GM12864 (cell line): ENCODE data around the gene TNFAIP2.
"Not testable (repeated sequence)": the region's sequence is repeated elsewhere in the genome, so short reads cannot be mapped to it uniquely, and the experiment has no call there.

Source experiments
- DNase-seq: peaks from one replicate; pipeline ENCODE4 v3.0.0-alpha.2; 2011; ENCODE audit warnings: low read depth
- H3K4me3 ChIP-seq: 2 replicates; pipeline ENCODE4 v1.5.1; 2011; ENCODE audit warnings: mild to moderate bottlenecking, low read depth, low read length, control low read depth
- TF ChIP-seq, protein P1 (sequence below): IDR thresholded peaks from 2 replicates; pipeline ENCODE4 v1.5.1; 2011; ENCODE audit warnings: low read depth, mild to moderate bottlenecking, moderate library complexity, low read length, control low read depth, inconsistent platforms; ENCODE audit errors: missing control alignments

TNFAIP2 gene

DNA sequence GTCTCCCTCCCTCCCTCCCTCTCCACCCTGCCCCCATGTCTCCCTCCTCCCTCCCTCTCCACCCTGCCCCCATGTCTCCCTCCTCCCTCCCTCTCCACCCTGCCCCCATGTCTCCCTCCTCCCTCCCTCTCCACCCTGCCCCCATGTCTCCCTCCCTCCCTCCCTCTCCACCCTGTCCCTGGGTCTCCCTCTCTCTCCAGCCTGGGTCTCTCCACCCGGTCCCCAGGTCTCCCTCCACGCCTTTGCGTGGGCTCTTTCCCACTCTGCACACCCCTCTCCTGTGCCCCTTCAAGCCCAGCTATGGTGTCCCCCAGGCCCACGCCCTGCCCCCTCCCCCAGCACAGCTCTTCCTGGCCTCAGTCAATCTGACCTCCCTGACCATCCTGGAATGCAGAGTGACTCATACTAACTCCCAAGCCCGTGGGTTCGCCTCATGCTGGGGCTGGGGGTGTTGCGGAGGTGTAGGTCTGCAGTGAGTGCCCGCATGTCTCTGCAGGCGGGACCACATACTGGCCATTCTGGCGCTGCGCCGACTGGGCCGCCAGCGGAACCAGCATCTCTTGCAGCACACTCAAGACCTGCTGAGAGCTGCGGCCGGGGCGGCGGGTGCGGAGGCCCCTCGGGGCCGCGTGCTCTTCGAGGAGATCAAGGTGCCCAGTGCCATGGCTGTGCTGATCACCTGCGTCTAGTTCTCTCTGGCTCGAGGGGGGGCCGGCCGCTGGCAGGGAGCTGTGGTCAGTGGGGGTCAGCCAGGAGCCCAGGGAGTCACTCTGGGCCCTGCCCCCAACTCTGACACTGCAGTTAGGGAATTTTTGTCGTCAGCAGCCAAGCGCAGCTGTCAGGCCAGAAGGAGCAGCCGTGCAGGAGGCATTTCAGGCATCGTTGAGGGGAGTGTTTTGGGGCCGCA, 13.5 kb upstream of the TNFAIP2 start:
- no peak overlapping the region for H3K4me3 ChIP-seq
- TF ChIP-seq, protein P1, sequence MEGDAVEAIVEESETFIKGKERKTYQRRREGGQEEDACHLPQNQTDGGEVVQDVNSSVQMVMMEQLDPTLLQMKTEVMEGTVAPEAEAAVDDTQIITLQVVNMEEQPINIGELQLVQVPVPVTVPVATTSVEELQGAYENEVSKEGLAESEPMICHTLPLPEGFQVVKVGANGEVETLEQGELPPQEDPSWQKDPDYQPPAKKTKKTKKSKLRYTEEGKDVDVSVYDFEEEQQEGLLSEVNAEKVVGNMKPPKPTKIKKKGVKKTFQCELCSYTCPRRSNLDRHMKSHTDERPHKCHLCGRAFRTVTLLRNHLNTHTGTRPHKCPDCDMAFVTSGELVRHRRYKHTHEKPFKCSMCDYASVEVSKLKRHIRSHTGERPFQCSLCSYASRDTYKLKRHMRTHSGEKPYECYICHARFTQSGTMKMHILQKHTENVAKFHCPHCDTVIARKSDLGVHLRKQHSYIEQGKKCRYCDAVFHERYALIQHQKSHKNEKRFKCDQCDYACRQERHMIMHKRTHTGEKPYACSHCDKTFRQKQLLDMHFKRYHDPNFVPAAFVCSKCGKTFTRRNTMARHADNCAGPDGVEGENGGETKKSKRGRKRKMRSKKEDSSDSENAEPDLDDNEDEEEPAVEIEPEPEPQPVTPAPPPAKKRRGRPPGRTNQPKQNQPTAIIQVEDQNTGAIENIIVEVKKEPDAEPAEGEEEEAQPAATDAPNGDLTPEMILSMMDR = no peak
- no peak for DNase-seq

DNA sequence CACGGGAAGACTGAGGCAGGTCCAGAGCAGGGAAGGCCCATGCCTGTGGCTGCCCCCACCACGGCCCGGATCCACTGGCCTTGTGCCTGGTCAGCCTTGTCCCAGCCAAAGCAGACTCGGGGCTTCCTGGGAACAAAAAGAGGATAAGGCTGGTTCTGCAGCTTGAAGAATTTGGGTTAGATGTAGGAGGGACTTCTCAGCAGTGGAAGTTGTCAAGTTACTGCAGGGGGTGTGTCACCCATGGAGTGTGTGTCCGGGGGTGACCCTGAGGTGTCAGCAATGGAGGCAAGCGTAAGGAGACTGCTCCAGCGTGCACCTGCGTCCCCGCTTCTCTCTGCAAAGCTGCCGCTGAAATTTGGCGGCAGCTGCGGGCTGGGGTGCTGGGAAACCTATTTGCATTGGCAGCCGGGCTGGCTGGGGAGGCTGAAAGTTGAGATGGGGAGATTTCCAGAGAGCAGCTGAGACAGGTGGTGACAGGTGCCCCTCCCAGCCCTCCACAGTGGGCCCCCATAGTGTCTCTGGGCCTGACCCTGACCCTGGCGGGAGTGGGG, 12.5 kb upstream of the TNFAIP2 start:
- no peak overlapping the region for H3K4me3 ChIP-seq
- DNase-seq = no peak
- TF ChIP-seq, protein P1 = no peak

DNA sequence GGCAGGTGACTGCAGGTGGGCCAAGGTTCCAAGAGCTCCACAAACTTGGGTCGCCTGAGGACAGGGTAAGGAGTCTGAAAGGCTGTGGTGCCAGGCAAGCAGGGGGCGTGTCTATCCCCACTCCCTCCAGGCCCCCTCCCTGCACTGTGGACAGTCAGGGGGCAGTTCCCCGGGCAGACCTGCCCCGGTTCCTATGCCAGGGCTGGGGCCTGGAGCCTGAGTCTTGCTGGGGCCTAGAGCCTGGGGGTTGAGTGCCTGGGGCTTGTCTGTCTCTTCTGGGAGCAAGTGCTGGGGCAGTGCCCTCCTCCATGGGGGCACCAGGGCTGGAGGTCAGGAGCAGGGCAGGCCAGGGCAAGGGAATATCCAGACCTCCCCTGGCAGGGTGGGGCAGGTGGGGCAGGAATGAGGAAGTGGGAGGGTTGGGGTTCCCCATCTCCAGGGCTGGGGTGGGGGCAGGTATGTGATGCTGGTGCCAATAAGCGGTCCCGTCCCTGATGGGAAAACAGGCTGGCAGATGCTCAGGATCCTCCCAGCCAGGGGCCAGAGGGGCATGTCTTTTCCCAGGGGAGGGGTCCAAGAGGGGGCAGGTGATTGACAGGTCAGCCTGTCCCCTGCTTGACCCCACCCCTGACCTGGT, 11.9 kb upstream of the TNFAIP2 start:
- DNase-seq = no peak
- TF ChIP-seq, protein P1 = no peak
- H3K4me3 ChIP-seq = peak overlapping the region; percentile 7; the same call in 1 of the 2 replicates

DNA sequence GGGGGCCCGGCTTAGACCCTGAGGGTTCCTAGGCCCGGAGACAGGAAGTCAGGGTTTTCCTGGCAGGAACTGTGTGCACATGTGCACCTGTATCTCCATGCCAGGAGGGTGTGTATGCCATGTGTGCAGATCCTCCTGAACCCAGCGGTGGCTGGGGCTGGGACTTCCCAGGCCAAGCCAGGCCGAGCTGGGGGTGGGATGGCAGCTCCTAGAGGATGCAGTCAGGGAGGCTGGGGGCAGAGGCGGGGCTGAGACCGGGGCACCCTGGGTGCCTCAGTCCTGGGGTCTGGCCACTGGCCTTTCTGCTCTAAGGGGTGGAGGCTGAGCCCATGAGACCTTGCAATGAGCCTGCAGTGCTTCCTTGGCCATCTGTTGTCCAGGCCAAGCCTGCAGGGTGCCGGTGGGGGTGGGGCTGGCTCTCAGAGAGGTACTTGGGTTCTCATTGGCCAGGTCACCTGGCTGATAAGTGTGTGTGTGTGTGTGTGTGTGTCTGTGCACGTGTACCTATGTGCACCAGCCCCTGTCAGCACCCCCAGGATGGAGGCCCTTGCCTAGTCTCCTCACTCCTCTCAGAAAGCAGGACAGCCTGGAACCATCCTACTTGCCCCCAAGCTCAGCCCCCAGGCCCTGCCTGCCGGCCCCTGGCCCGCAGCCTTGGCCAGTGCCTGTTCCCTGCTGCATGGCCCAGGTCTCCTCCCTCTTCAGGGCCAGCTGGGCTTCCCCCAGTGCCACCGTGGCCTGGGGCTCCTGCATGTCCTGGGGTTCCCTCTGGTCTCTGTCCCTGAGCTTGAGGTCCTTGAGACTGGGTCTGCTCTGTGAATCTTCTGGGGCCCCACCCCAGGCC, 10.6 kb upstream of the TNFAIP2 start:
- DNase-seq = no peak
- TF ChIP-seq, protein P1 = no peak
- H3K4me3 ChIP-seq = no peak overlapping the region

DNA sequence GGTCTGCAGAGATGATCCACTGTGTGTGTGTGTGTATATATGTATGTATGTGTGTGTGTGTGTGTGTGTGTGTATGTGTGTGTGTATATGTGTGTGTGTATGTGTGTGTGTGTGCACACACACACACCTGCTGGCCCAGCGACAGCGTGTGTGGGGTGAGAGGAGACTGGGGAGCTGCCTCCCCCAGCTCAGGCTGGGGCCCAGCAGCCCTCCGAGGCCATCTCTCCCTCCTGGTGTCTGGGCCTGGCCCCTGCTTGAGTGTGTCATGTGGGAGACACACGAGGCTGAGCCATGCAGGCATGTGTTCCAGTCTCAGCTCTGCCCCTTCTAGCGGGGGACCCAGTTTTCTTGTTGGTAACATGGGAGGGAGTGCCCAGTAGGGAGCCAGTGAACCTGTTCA, 10.0 kb upstream of the TNFAIP2 start:
- no peak for DNase-seq
- TF ChIP-seq, protein P1 = no peak

DNA sequence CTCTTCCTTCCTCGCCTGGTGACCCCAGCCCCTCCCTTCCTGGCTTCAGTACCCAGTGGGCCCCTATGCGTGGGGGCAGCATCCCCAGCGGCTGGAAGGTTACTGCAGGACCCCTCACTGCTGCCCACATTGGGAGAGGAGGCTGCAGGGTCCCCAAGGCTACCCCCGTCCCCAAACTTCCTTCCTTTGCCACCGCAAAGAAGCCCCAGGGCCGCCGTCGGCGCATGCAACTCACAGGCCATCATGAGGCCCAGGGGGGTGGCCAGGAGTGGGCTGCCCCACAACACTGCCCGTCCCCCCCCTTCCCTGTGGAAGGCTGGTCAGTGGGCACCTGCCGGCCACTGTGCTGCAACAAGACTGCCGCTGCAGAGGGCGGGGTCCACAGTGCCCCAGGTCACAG, 9.5 kb upstream of the TNFAIP2 start:
- no peak overlapping the region for H3K4me3 ChIP-seq
- TF ChIP-seq, protein P1 = no peak
- no peak for DNase-seq

More for the DNA sequence above, 10.0 kb upstream of the TNFAIP2 start:
- no peak overlapping the region for H3K4me3 ChIP-seq

DNA sequence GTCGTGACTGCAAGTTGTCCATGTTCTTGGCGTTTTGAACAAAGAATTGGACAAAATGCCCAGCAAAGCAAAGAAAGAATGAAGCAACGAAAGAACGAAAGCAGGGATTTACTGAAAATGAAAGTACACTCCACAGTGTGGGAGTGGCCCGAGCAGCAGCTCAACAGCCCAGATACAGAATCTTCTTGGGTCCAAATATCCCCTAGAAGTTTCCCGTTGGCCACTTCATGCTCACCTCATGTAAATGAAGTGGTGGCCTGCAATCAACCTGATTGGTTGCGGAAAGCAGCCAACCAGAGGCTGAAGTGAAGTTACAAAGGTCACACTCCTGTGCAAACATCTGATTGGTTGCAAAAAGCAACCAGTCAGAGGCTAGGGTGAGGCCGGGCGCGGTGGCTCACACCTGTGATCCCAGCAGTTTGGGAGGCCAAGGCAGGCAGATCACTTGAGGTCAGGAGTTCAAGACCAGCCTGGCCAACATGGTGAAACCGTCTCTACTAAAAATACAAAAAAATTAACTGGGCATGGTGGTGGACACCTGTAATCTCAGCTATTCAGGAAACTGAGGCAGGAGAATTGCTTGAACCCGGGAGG, 8.1 kb upstream of the TNFAIP2 start:
- DNase-seq = peak; percentile 74
- not testable (repeated sequence) for H3K4me3 ChIP-seq
